ENCODE measurements around the gene ITIH3. TPM values are rescaled to one million over a fixed set of nuclear protein-coding genes. Genes with fewer than 3 reads are reported as not detected.
A peak's percentile ranks its signal among the peaks of the same experiment; 100 is the strongest.

ITIH3 gene
- total RNA-seq, 1 donor from 2014 or later = 0.71 TPM

DNA sequence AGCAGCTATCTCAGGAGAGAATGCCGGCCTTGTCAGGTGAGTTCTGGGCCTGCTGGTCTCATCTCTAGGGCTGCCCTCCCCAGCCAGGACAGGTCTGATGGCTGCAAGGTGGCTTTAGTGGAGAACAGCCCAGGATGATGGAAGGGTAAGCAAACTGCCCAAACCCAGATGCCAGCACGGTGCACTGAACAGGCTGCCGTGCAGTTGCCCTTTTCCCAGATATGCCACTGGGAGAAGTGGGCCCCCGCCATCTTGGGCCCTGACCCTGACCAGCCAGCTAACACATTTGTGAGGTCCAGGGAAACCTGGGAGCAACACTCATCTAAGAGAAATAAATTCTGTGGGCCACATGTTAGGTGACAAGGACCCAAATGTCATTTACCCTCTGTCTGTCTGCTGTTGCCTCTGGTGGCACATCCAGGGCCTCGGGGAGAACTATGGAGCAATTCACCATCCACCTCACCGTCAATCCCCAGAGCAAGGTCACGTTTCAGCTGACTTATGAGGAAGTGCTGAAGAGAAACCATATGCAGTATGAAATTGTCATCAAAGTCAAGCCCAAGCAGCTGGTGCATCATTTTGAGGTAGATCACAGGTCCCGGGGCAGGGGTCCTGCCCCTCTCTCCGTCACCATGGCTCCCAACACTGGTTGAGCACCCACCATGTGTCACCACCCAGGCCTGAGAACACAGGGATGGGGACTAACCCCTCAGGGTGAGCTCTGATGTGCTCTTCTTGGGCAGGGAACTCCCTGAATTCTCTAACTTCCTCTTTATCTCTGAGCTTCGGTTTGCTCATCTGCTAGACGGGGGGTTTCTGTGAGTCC, 15.4 kb upstream of the ITIH3 start:
- peak; percentile 67 for DNase-seq (ENCODE audit: low spot score)

DNA sequence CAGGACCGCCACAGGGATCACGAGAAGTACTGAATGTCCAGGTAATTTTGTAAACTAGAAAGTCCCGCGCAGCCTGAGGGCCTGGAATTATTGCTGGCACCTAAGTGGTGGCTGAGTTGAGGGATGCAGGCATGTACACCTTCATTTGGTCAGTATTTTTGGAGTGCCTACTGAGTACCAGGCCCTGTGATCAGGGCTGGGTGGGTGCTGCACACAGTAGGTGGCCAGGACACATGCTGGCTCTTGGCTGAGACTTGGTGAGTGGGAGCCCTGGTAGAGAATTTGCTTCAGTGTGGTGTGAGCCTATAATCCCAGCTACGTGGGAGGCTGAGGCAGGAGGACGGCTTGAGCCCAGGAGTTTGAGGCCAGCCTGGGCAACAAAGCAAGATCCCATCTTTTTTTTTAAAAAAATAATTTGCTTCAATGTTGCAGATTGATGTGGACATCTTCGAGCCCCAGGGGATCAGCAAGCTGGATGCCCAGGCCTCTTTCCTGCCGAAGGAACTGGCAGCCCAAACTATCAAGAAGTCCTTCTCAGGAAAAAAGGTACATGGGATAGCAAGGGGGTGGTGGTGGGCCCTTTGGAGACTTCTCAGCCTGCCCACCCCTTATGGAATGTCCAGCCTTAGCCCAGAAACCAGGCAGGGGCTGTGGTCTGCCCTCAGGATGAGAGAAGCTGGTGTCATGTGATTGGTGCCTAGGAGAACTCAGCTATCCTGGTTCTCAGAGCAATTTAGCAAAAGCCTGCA, 14.6 kb upstream of the ITIH3 start:
- DNase-seq (ENCODE audit: low spot score) = peak; percentile 59

GRCh38 chr3:52781741-52782140, 12.9 kb upstream of the ITIH3 start:
- DNase-seq (ENCODE audit: low spot score) = no peak

DNA sequence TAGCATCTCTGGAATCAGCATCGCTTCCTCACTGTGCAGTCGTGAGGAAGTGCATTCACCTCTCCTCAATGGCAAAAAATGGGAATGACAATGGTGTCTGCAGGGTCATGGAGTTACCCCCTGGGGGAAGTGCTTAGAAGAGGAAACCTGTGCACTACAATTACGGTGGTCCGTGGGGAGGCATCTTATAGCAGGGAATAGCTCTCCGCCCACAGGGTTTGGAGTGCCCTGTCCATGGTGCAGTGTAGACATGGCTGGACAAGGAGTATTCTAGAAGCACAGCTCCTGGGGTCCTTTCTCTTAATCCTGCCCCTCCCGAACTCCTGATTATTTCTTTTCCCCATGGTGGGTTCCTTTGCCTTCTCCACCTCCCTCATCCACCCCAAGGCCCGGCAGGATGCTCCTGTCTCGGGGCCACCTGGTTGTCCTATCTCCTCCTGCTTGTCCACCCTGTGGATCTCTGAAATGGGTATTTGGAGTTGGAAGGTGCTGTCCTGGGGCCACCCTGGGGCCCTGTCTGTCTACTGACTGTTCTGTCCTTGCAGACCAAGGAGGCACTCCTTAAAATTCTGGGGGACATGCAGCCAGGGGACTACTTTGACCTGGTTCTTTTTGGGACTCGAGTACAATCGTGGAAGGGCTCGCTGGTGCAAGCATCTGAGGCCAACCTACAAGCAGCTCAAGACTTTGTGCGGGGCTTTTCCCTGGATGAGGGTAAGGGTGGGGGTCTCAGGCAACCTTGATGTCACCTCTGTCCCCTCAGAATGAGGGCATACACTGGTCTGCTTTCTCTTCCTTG, 12.0 kb upstream of the ITIH3 start:
- DNase-seq (ENCODE audit: low spot score) = peak; percentile 64

DNA sequence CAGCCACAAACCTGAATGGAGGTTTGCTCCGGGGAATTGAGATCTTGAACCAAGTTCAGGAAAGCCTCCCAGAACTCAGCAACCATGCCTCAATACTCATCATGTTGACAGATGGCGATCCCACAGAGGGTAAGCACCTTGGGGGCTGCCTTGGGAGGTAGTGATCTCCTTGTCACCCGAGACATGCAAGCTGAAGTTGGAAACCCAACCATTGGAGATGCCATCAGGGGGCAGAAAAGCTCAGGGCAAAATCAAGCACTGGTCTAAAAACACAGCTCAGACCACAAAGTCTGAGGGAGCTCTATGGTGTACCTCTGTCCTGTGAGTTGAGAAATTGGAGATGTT, 11.4 kb upstream of the ITIH3 start:
- DNase-seq (ENCODE audit: low spot score) = no peak

DNA sequence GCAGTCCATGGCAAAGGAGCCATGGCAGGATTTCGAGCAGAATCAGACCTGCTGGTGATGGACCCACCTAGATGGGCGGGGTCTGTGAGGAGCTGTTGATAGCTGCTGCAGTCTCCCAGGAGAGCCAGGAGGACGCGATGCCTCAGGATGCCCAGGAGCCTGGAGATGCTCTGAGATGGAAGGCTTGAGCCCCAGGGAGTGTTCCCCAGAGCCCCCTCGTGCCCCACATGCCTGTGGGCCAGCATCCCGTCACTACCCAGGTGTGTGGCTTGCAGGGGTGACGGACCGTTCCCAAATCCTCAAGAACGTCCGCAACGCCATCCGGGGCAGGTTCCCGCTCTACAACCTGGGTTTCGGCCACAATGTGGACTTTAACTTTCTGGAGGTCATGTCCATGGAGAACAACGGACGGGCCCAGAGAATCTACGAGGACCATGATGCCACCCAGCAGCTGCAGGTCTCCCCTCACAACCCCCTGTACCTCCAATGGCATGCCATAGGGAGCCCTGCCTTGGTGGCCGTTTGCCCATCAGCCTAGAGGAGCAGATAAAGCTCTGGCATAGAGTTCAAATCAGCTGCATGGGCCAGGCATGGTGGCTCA, 10.5 kb upstream of the ITIH3 start:
- DNase-seq (ENCODE audit: low spot score) = peak; percentile 43

- no peak for DNase-seq (ENCODE audit: low spot score)
These were observed 9.5 kb upstream of the ITIH3 start for GRCh38 chr3:52784931-52785590.

GRCh38 chr3:52786330-52787215, 8.0 kb upstream of the ITIH3 start:
- DNase-seq (ENCODE audit: low spot score) = no peak

DNA sequence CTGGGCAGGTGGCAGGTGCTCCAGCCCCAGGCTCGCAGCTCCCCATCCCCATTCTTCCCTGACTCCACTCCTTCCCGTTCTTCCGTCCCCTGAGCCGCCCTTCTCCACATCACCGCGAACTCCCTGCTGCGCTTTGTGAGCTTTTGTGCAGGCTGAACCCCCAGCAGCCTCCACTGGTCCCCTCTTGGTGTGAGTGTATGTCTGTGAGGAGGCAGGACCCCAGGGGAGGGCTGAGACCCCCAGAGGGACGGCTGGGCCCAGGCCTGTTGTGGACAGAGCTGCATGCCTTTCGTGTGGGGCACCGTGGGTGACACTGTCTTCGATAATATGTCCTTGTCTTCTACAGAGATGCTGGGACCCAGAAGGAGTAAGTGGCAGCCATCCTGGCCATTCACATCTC, 7.3 kb upstream of the ITIH3 start:
- DNase-seq (ENCODE audit: low spot score) = no peak

DNA sequence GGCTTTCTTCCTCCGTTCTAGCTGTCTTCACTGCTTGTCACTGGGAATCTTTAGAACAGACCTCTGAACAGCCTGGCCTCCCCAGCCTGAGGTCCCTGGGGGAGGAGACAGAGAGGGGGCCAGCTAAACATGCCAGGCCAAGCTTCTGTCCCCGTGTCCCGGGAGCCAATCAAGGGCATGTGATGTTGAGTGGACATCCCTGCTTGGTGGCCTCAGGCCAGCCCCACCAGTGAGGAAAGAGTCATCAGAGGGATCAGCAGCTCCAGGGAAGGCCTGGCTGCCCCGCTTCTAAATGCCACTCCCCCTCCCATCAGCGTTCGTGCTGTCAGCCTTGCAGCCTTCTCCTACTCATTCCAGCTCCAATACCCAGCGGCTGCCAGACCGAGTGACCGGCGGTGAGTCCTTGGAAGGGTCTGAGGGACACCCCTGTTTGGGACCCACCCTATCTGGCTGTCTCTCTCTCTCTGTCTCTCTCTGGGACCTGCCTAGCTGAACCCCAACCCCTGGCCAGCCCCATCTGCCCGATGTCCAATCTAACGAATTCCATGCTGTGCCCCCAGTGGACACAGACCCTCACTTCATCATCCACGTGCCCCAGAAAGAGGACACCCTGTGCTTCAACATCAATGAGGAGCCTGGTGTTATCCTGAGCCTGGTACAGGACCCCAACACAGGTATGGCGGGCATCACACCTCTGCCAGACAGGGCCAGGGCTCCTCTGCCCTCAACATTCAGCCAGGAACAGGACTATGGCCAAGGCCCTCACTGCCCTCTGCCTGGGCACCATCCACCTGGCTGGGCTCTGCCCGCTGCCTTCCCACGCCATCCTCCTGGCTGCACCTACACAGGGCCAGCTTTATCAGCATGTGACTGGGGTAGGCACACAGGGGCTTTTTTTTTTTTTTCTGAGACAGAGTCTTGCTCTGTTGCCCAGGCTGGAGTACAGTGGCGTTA, 6.6 kb upstream of the ITIH3 start:
- no peak for DNase-seq (ENCODE audit: low spot score)

- no peak for DNase-seq (ENCODE audit: low spot score)
These were observed 5.5 kb upstream of the ITIH3 start for GRCh38 chr3:52788890-52789745.

DNA sequence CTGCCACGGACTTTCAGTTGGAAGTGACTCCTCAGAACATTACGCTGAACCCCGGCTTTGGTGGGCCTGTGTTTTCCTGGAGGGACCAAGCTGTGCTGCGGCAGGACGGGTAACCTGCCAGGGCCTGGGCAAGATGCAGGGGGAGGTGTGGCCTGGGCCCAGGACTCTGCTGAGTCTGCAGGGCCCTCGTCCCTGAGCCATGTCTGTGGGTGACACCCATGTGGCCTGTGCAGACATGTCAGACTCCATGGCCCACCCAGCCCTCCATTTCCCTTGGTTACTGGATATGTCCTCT, 4.9 kb upstream of the ITIH3 start:
- no peak for DNase-seq (ENCODE audit: low spot score)

- DNase-seq (ENCODE audit: low spot score) = no peak
These were observed 4.3 kb upstream of the ITIH3 start for GRCh38 chr3:52790337-52790736.

DNA sequence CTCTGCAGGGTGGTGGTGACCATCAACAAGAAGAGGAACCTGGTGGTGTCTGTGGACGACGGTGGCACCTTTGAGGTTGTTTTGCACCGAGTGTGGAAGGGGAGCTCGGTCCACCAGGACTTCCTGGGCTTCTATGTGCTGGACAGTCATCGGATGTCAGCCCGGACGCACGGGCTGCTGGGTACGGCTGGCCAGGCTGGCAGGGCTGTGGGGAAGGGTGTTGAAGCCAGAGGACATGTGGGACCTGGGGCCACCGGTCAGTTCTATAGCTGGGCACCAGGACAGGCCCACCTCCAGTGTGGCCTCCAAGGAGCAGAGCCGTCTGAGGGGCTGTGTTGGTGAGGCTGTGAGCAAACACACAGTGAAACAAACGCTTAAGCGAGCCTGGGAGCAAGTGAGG, 3.9 kb upstream of the ITIH3 start:
- DNase-seq (ENCODE audit: low spot score) = no peak

DNA sequence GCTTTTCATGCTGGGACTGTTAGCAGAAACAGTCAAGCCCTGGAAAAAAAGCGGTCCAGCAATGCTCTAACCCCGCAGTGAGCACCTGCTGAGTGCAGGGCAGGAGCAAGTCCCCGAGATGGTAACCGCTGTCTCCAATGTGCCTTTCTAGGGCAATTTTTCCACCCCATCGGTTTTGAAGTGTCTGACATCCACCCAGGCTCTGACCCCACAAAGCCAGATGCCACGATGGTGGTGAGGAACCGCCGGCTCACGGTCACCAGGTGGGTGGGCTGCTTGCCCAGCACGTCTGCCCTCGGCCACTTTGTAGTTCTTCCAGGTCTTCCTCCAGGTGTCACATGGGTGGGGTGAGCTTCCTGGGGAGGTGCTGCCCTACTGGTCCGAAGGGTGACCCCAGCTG, 3.2 kb upstream of the ITIH3 start:
- no peak for DNase-seq (ENCODE audit: low spot score)

GRCh38 chr3:52791928-52792327, 2.7 kb upstream of the ITIH3 start:
- DNase-seq (ENCODE audit: low spot score) = no peak

DNA sequence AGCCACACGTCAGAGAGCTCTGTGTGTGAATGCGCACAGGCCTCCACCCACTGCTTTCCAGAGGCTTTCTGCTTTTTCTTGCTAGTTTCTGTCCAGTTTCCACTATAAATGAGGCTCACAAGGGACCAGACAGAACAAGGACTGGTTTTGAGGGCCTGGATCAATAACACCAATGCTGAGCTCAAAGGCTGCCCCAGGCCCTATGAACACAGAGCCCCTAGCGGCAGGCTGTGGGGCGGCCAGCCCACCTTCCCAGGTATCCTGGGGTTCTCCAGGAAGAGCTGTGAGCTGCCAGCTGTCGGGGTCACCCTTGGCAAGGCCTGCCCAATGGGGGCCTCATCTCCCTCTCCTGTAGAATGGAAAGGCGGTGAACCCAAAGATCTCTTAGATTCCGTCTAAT, 2.2 kb upstream of the ITIH3 start:
- DNase-seq (ENCODE audit: low spot score) = no peak

All from mesenteric fat pad (tissue), 1 donor.